ENCODE measurements around the gene RAD18.

- TF ChIP-seq CTCF (IDR thresholded peaks at IDR 0.05): no peak
- no peak for TF ChIP-seq POLR2A (IDR thresholded peaks at IDR 0.05)
These were observed 91.0 kb downstream of the RAD18 start for GRCh38 chr3:8872261-8872660.

All from vagina (tissue), 2 donors.